ENCODE data around the gene B3GLCT. TPM values are rescaled to one million over a fixed set of nuclear protein-coding genes. Genes with fewer than 3 reads are reported as not detected.

B3GLCT gene
- polyA plus RNA-seq, 1 of the 3 experiments (the other 2 are of a cell fraction), result 2.4 TPM

DNA sequence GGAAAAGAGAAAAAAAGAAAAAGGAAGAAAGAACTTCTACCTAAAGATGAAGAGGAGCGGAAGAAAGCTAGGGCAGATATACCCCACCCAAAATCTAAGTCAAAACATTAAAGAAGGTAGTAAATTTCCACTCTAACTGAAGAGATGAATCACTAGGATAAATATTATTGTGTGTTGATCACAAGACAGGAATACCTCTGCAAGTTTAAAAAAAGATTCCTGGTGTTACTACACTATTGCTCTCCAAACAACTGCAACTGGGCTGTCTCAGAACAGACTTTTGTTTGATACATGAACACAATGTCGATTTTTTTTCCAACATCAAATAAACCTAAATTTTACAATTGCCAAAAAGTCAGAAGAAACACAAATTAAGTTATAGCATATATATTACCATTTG lies 44.8 kb upstream of the B3GLCT start:
- 0 out of 4 replicates have a peak overlapping the region, but pooled peaks of 1 of the 2 experiments have one; percentile 19 for H3K27ac ChIP-seq (ENCODE audit: low read depth in 2 of 2, low read length in 1 of 2)
- no peaks in the 10 kb centered on the region for H3K9me3 ChIP-seq
- H3K4me2 ChIP-seq, result no peak overlapping the region
- no peak overlapping the region for H3K4me3 ChIP-seq (ENCODE audit: low read depth in 2 of 2, low read length in 1 of 2)
- WGBS (ENCODE audit: low lambda C conversion rate), result 77% methylated on average over 2 of the region's 2 CpGs
- no peak overlapping the region for H3K9ac ChIP-seq
- no peak for DNase-seq
- H3K9me2 ChIP-seq, result no peaks in the 10 kb centered on the region
- H3K79me2 ChIP-seq (ENCODE audit: insufficient read depth), result peaks cover 53% of the 10 kb centered on the region
- ChIA-PET POLR2A (no interaction called here), CTCF (interaction anchor here (0.8 to 1.3 kb wide), 4 partner anchors 11 to 110 kb away, joined by 3 to 4 read pairs (median 3); partner anchors contain the start of gene B3GLCT)
- no peaks in the 10 kb centered on the region for H3K27me3 ChIP-seq (ENCODE audit: insufficient read depth)
- TF ChIP-seq YY1 (IDR thresholded peaks at IDR 0.05; ENCODE audit: low read depth), result no peak
- no peak for TF ChIP-seq POLR2AphosphoS5 (IDR thresholded peaks at IDR 0.05; ENCODE audit: low read depth, low read length)
- TF ChIP-seq TCF12 (IDR thresholded peaks at IDR 0.05), result no peak
- TF ChIP-seq MXI1 (IDR thresholded peaks at IDR 0.05; ENCODE audit: low read depth, low read length), result no peak
- no peak for TF ChIP-seq JUND (IDR thresholded peaks at IDR 0.05)
- no peak for TF ChIP-seq FOXJ3 (CRISPR knock-in tag; IDR thresholded peaks at IDR 0.05)
- no peak for TF ChIP-seq CTCF (IDR thresholded peaks at IDR 0.05)
- no peak for TF ChIP-seq ZBTB33 (IDR thresholded peaks at IDR 0.05; ENCODE audit: borderline replicate concordance, low read depth)
- no peak for TF ChIP-seq MEF2A (IDR thresholded peaks at IDR 0.05; ENCODE audit: borderline replicate concordance, low read depth)
- TF ChIP-seq EZH2phosphoT487 (IDR thresholded peaks at IDR 0.05; ENCODE audit: borderline replicate concordance, low read depth), result no peak
- TF ChIP-seq NRF1 (IDR thresholded peaks at IDR 0.05; ENCODE audit: low read depth, low read length), result no peak
- TF ChIP-seq, protein P1, sequence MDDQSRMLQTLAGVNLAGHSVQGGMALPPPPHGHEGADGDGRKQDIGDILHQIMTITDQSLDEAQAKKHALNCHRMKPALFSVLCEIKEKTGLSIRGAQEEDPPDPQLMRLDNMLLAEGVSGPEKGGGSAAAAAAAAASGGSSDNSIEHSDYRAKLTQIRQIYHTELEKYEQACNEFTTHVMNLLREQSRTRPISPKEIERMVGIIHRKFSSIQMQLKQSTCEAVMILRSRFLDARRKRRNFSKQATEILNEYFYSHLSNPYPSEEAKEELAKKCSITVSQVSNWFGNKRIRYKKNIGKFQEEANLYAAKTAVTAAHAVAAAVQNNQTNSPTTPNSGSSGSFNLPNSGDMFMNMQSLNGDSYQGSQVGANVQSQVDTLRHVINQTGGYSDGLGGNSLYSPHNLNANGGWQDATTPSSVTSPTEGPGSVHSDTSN (IDR thresholded peaks at IDR 0.05), result no peak
- peaks cover 12% of the 10 kb centered on the region for H4K20me1 ChIP-seq (ENCODE audit: insufficient read depth)
- no peak overlapping the region for H2AFZ ChIP-seq (ENCODE audit: low read depth)
- peaks cover 78 to 83% of the 10 kb centered on the region in 2 experiments for H3K36me3 ChIP-seq (replicated peaks in 1 of 2; ENCODE audit: control insufficient read depth in 1 of 2, insufficient read depth in 2 of 2, low read length in 1 of 2)
- peaks cover 4 to 16% of the 10 kb centered on the region in 2 experiments; a peak in 2 of 4 replicates for H3K4me1 ChIP-seq (ENCODE audit: control insufficient read depth in 1 of 2, insufficient read depth in 2 of 2, low read depth in 1 of 2, low read length in 1 of 2)
- H3F3A ChIP-seq (replicated peaks; ENCODE audit: insufficient read depth), result no peaks in the 10 kb centered on the region

GRCh38 chr13:31159306-31159705 lies 40.5 kb upstream of the B3GLCT start:
- H3K4me1 ChIP-seq (ENCODE audit: control insufficient read depth in 1 of 2, insufficient read depth in 2 of 2, low read depth in 1 of 2, low read length in 1 of 2), result peaks cover 4 to 15% of the 10 kb centered on the region in 2 experiments; a peak in 2 of 4 replicates
- H3K27me3 ChIP-seq (ENCODE audit: insufficient read depth), result no peaks in the 10 kb centered on the region
- no peak overlapping the region for H2AFZ ChIP-seq (ENCODE audit: low read depth)
- TF ChIP-seq, protein P1 (IDR thresholded peaks at IDR 0.05), result 0 out of 2 replicates have a peak, but pooled peaks have one; percentile 11
- TF ChIP-seq FOXM1 (IDR thresholded peaks at IDR 0.05; ENCODE audit: low read depth), result no peak
- H3K4me3 ChIP-seq (ENCODE audit: low read depth in 2 of 2, low read length in 1 of 2), result peak overlapping the region; percentile 86 to 98
- peak overlapping the region; percentile 28 to 92; a peak in 3 of 4 replicates for H3K27ac ChIP-seq (ENCODE audit: low read depth in 2 of 2, low read length in 1 of 2)
- peaks cover 19% of the 10 kb centered on the region for H4K20me1 ChIP-seq (ENCODE audit: insufficient read depth)
- no peaks in the 10 kb centered on the region for H3K9me2 ChIP-seq
- peak overlapping the region; percentile 92 for H3K4me2 ChIP-seq
- POLR2A ChIA-PET, result no interaction called here
- H3K9me3 ChIP-seq, result no peaks in the 10 kb centered on the region
- CTCF ChIA-PET, result interaction anchor here (0.7 to 2.4 kb wide), 2 partner anchors 42 to 103 kb away, joined by 3 to 7 read pairs; no protein-coding TSS in a partner anchor
- 28% methylated on average over 4 of the region's 4 CpGs for WGBS (ENCODE audit: low lambda C conversion rate)
- DNase-seq, result no peak
- peaks cover 63% of the 10 kb centered on the region for H3K79me2 ChIP-seq (ENCODE audit: insufficient read depth)
- H3K9ac ChIP-seq, result peak overlapping the region; percentile 88
- no peaks in the 10 kb centered on the region for H3F3A ChIP-seq (replicated peaks; ENCODE audit: insufficient read depth)
- peaks cover 34 to 41% of the 10 kb centered on the region in 2 experiments for H3K36me3 ChIP-seq (replicated peaks in 1 of 2; ENCODE audit: control insufficient read depth in 1 of 2, insufficient read depth in 2 of 2, low read length in 1 of 2)
